C4-2B (cell line): Measurements from ENCODE around the gene DOCK9.

Source experiments
- ZFX ChIP-seq: fragments of 450-650 bp; IDR thresholded peaks from 2 replicates; pipeline ENCODE4 v1.6.1; 2017
- TF ChIP-seq, protein P1 (sequence below): fragments of 450-650 bp; conservative IDR thresholded peaks from 2 replicates; pipeline ENCODE4 v1.5.1; 2017; ENCODE audit warnings: mild to moderate bottlenecking

DNA sequence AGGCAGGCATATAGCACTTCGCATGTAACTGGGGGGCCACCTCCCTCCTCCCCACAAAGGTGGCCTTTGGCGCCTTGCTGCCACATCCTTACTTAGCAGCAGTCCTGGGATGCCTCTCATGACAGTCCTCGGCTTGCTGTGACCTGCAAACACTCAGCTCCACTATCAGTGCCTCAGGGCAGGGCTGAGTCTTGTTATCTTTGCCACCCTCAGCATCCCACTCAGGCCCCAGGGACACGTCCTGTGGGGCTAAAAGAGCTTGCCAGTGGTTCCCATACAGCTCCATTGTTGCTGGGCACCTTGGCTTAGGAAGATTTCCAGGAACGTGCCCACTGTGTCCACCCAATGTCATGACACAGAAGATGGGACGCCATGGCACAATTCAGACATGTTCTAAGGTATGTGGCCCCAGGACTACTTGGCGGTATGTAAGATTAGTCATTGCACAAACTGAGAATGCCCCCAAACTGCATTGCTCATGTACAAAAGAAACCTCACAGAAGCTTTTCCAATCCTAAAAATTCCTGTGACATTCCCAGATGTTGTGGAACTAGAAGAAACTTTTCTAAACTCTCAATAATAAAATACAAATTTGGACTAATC, 16.3 kb downstream of the DOCK9 start:
- TF ChIP-seq, protein P1, sequence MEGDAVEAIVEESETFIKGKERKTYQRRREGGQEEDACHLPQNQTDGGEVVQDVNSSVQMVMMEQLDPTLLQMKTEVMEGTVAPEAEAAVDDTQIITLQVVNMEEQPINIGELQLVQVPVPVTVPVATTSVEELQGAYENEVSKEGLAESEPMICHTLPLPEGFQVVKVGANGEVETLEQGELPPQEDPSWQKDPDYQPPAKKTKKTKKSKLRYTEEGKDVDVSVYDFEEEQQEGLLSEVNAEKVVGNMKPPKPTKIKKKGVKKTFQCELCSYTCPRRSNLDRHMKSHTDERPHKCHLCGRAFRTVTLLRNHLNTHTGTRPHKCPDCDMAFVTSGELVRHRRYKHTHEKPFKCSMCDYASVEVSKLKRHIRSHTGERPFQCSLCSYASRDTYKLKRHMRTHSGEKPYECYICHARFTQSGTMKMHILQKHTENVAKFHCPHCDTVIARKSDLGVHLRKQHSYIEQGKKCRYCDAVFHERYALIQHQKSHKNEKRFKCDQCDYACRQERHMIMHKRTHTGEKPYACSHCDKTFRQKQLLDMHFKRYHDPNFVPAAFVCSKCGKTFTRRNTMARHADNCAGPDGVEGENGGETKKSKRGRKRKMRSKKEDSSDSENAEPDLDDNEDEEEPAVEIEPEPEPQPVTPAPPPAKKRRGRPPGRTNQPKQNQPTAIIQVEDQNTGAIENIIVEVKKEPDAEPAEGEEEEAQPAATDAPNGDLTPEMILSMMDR, result no peak
- no peak for TF ChIP-seq ZFX
